Activated CD8-positive, alpha-beta memory T cell treated with anti-CD3 and anti-CD28 coated beads, Interleukin-2, amount 10 ng/mL, durations not matched to agents 7 days and 5 days (primary cell): ENCODE measurements around the gene PAX5. TPM values are rescaled to one million over a fixed set of nuclear protein-coding genes. Genes with fewer than 3 reads are reported as not detected.

Experiments used
- ATAC-seq: fragments of 150-1000 bp; cut with Tn5 transposase; one replicate; pipeline ENCODE4 v1.10.0; 2021; ENCODE audit warnings: moderate library complexity
- CTCF ChIA-PET: fragments of 350-600 bp; sonication (Branson Sonifier 250); formaldehyde crosslinking; loops from one replicate; lab custom pipeline; 2021; ENCODE audit warnings: antibody characterized with exemption; lab: Charles Lee
- DNase-seq: peaks from one replicate; pipeline ENCODE4 v3.0.0-alpha.2; 2020
- H3K27ac Mint-ChIP-seq: one replicate; pipeline ENCODE4 v1.8.0; 2021; ENCODE audit warnings: mild to moderate bottlenecking, mixed read lengths
- H3K27me3 Mint-ChIP-seq: one replicate; pipeline ENCODE4 v1.8.0; 2021; ENCODE audit warnings: mixed read lengths
- H3K36me3 Mint-ChIP-seq: one replicate; pipeline ENCODE4 v1.8.0; 2021; ENCODE audit warnings: mild to moderate bottlenecking, mixed read lengths
- H3K4me1 Mint-ChIP-seq: one replicate; pipeline ENCODE4 v1.8.0; 2021; ENCODE audit warnings: mixed read lengths
- H3K4me3 Mint-ChIP-seq: one replicate; pipeline ENCODE4 v1.8.0; 2021; ENCODE audit warnings: mild to moderate bottlenecking, moderate library complexity, mixed read lengths
- H3K9me3 Mint-ChIP-seq: one replicate; pipeline ENCODE4 v1.8.0; 2022; ENCODE audit warnings: low read depth, mixed read lengths
- total RNA-seq, 2 experiments: library from RNA; stranded (reverse); gene quantifications; one replicate each; pipeline ENCODE4 v1.2.3, GENCODE V29; 2021

Gene PAX5
- total RNA-seq, 2 experiments from 2014 or later = 0.14 to 0.20 TPM

GRCh38 chr9:36986468-36987408 is 47.3 kb downstream of the PAX5 start:
- no peak for ATAC-seq
- Mint-ChIP-seq H3K4me1 (peaks cover 13% of the 10 kb centered on the region), H3K27ac (no peak overlapping the region), H3K27me3 (peaks cover 73% of the 10 kb centered on the region), H3K4me3 (no peak overlapping the region), H3K9me3 (peaks cover 10% of the 10 kb centered on the region), H3K36me3 (peaks cover 8% of the 10 kb centered on the region)
- CTCF ChIA-PET = interaction anchor here (1.5 kb wide), 1 partner anchor 9 kb away, joined by 7 read pairs; no protein-coding TSS in a partner anchor
- DNase-seq = no peak

- no peak overlapping the region for H3K27ac Mint-ChIP-seq
- peaks cover 13% of the 10 kb centered on the region for H3K4me1 Mint-ChIP-seq
- DNase-seq (no peak), ATAC-seq (no peak)
- H3K36me3 Mint-ChIP-seq = peaks cover 5% of the 10 kb centered on the region
- peak overlapping the region; percentile 21 for H3K4me3 Mint-ChIP-seq
- peaks cover 5% of the 10 kb centered on the region for H3K9me3 Mint-ChIP-seq
- peaks cover 77% of the 10 kb centered on the region for H3K27me3 Mint-ChIP-seq
- CTCF ChIA-PET = interaction anchor here (1.5 kb wide), 1 partner anchor 10 kb away, joined by 7 read pairs; no protein-coding TSS in a partner anchor
These were observed 48.1 kb downstream of the PAX5 start for GRCh38 chr9:36985769-36986467.

- CTCF ChIA-PET = interaction anchor here (1.5 kb wide), 1 partner anchor 11 kb away, joined by 7 read pairs; no protein-coding TSS in a partner anchor
- Mint-ChIP-seq H3K27ac (no peak overlapping the region), H3K36me3 (peaks cover 2% of the 10 kb centered on the region), H3K4me1 (peaks cover 13% of the 10 kb centered on the region), H3K4me3 (peak overlapping the region; percentile 21), H3K9me3 (peaks cover 2% of the 10 kb centered on the region), H3K27me3 (peaks cover 75% of the 10 kb centered on the region)
- ATAC-seq (no peak), DNase-seq (no peak)
These were observed 48.9 kb downstream of the PAX5 start for GRCh38 chr9:36985061-36985768.

GRCh38 chr9:36980148-36980974 is 53.7 kb downstream of the PAX5 start:
- Mint-ChIP-seq H3K4me1 (no peaks in the 10 kb centered on the region), H3K36me3 (no peaks in the 10 kb centered on the region), H3K9me3 (no peaks in the 10 kb centered on the region), H3K27ac (no peak overlapping the region), H3K27me3 (peaks cover 56% of the 10 kb centered on the region), H3K4me3 (no peak overlapping the region)
- DNase-seq (no peak), ATAC-seq (no peak)
- CTCF ChIA-PET = interaction anchor here (1.2 to 1.6 kb wide), 2 partner anchors 10 to 106 kb away, joined by 4 read pairs; no protein-coding TSS in a partner anchor

- no peak overlapping the region for H3K4me3 Mint-ChIP-seq
- H3K27ac Mint-ChIP-seq = no peak overlapping the region
- H3K9me3 Mint-ChIP-seq = no peaks in the 10 kb centered on the region
- DNase-seq = no peak
- H3K4me1 Mint-ChIP-seq = no peaks in the 10 kb centered on the region
- CTCF ChIA-PET = no interaction called here
- H3K27me3 Mint-ChIP-seq = peaks cover 31% of the 10 kb centered on the region
- H3K36me3 Mint-ChIP-seq = no peaks in the 10 kb centered on the region
- ATAC-seq = no peak
These were observed 57.6 kb downstream of the PAX5 start for GRCh38 chr9:36976371-36977030.

GRCh38 chr9:36974731-36975130 is 59.3 kb downstream of the PAX5 start:
- no peak for ATAC-seq
- no peak for DNase-seq
- Mint-ChIP-seq H3K27me3 (peaks cover 25% of the 10 kb centered on the region), H3K4me1 (no peaks in the 10 kb centered on the region), H3K9me3 (no peaks in the 10 kb centered on the region), H3K27ac (no peak overlapping the region), H3K4me3 (no peak overlapping the region), H3K36me3 (no peaks in the 10 kb centered on the region)
- CTCF ChIA-PET = interaction anchor here (1.2 to 2.2 kb wide), 3 partner anchors 25 to 101 kb away, joined by 3 to 7 read pairs (median 4); no protein-coding TSS in a partner anchor

GRCh38 chr9:36971935-36972488 is 62.1 kb downstream of the PAX5 start:
- CTCF ChIA-PET = no interaction called here
- H3K27ac Mint-ChIP-seq = no peak overlapping the region
- no peaks in the 10 kb centered on the region for H3K4me1 Mint-ChIP-seq
- DNase-seq (no peak), ATAC-seq (no peak)
- H3K9me3 Mint-ChIP-seq = no peaks in the 10 kb centered on the region
- peaks cover 11% of the 10 kb centered on the region for H3K27me3 Mint-ChIP-seq
- no peak overlapping the region for H3K4me3 Mint-ChIP-seq
- no peaks in the 10 kb centered on the region for H3K36me3 Mint-ChIP-seq

GRCh38 chr9:36970007-36970888 is 63.8 kb downstream of the PAX5 start:
- peaks cover 6% of the 10 kb centered on the region for H3K27me3 Mint-ChIP-seq
- ATAC-seq (no peak), DNase-seq (no peak)
- CTCF ChIA-PET = no interaction called here
- H3K4me1 Mint-ChIP-seq = no peaks in the 10 kb centered on the region
- H3K9me3 Mint-ChIP-seq = no peaks in the 10 kb centered on the region
- no peak overlapping the region for H3K27ac Mint-ChIP-seq
- no peak overlapping the region for H3K4me3 Mint-ChIP-seq
- H3K36me3 Mint-ChIP-seq = no peaks in the 10 kb centered on the region

- no peak overlapping the region for H3K27ac Mint-ChIP-seq
- no peak for ATAC-seq
- H3K4me1 Mint-ChIP-seq = no peaks in the 10 kb centered on the region
- H3K9me3 Mint-ChIP-seq = no peaks in the 10 kb centered on the region
- peaks cover 2% of the 10 kb centered on the region for H3K27me3 Mint-ChIP-seq
- DNase-seq = no peak
- CTCF ChIA-PET = no interaction called here
- H3K36me3 Mint-ChIP-seq = no peaks in the 10 kb centered on the region
- no peak overlapping the region for H3K4me3 Mint-ChIP-seq
These were observed 64.8 kb downstream of the PAX5 start for GRCh38 chr9:36969216-36969771.

GRCh38 chr9:36968574-36969215 is 65.4 kb downstream of the PAX5 start:
- DNase-seq (no peak), ATAC-seq (no peak)
- H3K27ac Mint-ChIP-seq = no peak overlapping the region
- peaks cover 2% of the 10 kb centered on the region for H3K27me3 Mint-ChIP-seq
- H3K4me3 Mint-ChIP-seq = no peak overlapping the region
- no peaks in the 10 kb centered on the region for H3K4me1 Mint-ChIP-seq
- no peaks in the 10 kb centered on the region for H3K9me3 Mint-ChIP-seq
- no peaks in the 10 kb centered on the region for H3K36me3 Mint-ChIP-seq
- CTCF ChIA-PET = no interaction called here

GRCh38 chr9:36967997-36968396 is 66.1 kb downstream of the PAX5 start:
- CTCF ChIA-PET = no interaction called here
- Mint-ChIP-seq H3K36me3 (no peaks in the 10 kb centered on the region), H3K27me3 (peaks cover 2% of the 10 kb centered on the region), H3K4me1 (no peaks in the 10 kb centered on the region), H3K27ac (no peak overlapping the region), H3K4me3 (no peak overlapping the region), H3K9me3 (no peaks in the 10 kb centered on the region)
- DNase-seq = no peak
- no peak for ATAC-seq
